ENCODE measurements around the gene BRD3. TPM values are rescaled to one million over a fixed set of nuclear protein-coding genes. Genes with fewer than 3 reads are reported as not detected.

BRD3 gene
- total RNA-seq, 1 donor from 2014 or later = 90.0 TPM

DNA sequence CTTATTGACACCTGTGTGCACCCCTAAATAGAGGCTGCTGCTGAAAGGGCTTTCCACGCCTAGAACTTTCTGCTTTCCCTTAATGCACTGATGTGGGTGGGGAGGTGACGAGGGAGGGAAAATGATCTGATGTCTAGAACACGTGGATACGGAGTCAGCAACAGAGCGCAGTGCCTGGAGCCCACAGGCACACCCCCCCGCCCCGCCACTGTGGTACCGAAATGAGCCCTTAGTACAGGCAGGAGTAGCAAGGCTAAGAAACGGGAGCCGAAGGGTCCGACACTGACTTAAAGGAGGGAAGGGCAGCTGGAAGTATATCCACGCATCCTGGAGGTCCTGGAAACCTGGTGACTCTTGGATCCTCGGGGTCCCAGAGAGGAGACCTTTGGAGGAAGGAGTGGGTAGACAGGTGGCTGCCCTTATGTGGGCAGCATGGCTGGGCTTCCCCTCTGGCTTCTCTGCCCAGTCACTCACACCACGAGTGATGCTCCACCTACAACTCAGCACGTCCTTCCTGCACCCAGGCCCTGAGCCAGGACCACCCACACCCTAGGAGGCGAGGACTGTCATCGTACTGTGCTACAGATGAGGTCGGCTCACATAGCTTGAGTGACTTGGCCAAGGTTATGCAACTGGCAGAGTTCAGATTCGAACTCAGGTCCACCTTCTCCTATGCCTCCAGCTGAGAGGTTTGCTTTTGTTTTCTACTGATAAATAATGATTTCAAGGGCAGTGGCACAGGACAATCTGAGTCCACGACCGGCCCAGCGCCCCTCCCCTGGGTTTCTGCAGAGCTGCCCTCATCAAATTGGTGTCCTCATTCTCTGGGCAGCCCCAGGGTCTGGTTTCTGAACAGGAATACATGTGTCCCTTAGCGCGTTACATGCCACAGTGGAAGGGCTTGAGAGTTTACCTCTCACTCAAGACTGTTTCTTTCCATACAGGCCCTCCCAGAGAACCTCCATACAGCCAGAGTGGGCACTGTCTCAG, 71.0 kb downstream of the BRD3 start:
- no peak overlapping the region for H3K27ac Mint-ChIP-seq
- H3K4me1 Mint-ChIP-seq = peaks cover 7% of the 10 kb centered on the region
- no peak for DNase-seq (ENCODE audit: low spot score in 2 of 2, unreplicated experiment in 2 of 2)
- H3K4me3 Mint-ChIP-seq = no peak overlapping the region
- H3K36me3 Mint-ChIP-seq = no peaks in the 10 kb centered on the region
- H3K9me3 Mint-ChIP-seq = no peaks in the 10 kb centered on the region
- TF ChIP-seq, protein P1, sequence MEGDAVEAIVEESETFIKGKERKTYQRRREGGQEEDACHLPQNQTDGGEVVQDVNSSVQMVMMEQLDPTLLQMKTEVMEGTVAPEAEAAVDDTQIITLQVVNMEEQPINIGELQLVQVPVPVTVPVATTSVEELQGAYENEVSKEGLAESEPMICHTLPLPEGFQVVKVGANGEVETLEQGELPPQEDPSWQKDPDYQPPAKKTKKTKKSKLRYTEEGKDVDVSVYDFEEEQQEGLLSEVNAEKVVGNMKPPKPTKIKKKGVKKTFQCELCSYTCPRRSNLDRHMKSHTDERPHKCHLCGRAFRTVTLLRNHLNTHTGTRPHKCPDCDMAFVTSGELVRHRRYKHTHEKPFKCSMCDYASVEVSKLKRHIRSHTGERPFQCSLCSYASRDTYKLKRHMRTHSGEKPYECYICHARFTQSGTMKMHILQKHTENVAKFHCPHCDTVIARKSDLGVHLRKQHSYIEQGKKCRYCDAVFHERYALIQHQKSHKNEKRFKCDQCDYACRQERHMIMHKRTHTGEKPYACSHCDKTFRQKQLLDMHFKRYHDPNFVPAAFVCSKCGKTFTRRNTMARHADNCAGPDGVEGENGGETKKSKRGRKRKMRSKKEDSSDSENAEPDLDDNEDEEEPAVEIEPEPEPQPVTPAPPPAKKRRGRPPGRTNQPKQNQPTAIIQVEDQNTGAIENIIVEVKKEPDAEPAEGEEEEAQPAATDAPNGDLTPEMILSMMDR (IDR thresholded peaks at IDR 0.05; ENCODE audit: unreplicated experiment) = no peak
- peaks cover 16% of the 10 kb centered on the region for H3K27me3 Mint-ChIP-seq (ENCODE audit: low read depth)

DNA sequence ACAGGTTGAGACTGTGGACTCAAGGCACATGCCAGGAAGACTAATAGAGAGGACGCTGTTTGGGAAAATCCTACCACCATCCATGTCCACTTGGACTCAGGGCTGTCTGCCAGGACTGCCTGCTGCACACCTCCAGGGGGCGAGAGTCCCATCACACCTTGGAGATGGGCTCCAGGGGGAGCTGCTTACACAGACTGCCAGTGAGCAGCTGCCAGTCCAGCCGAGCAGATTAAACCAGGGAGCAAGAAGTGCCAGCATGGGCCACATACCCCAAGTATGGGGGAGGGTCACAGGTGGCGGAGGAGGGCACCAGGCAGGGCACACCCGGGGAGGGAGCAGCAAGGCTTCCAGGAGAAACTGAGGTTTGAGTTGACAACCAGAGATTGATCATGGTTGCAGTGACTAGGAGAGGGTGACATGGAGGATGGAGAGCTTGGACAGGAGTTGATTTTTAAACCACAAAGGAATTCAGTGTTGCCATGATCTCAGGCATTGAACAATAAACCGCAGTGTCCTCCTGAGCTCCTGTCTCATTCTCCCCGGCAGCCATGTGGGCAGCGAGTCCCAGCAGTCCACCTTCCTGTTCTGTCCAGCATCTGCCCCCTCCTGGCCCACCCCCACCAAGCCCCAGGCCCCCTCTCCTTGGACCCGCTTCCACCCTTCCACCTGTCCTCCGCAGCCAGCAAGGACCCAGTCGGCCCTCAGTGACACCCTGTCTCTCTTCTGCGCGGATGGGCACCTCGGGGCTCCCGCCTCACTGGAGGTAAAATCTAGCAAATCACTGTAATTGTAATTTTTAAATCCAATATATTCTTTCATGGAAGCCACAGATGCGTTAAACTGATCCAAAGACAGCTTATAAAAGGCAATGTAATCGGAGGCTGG, 72.6 kb downstream of the BRD3 start:
- peaks cover 13% of the 10 kb centered on the region for H3K27me3 Mint-ChIP-seq (ENCODE audit: low read depth)
- TF ChIP-seq, protein P1 (IDR thresholded peaks at IDR 0.05; ENCODE audit: unreplicated experiment) = no peak
- H3K9me3 Mint-ChIP-seq = no peaks in the 10 kb centered on the region
- no peaks in the 10 kb centered on the region for H3K36me3 Mint-ChIP-seq
- peaks cover 15% of the 10 kb centered on the region for H3K4me1 Mint-ChIP-seq
- DNase-seq (ENCODE audit: low spot score in 2 of 2, unreplicated experiment in 2 of 2) = no peak
- H3K4me3 Mint-ChIP-seq = no peak overlapping the region
- no peak overlapping the region for H3K27ac Mint-ChIP-seq

- peak overlapping the region; percentile 71 for H3K4me3 Mint-ChIP-seq
- H3K27me3 Mint-ChIP-seq (ENCODE audit: low read depth) = peaks cover 10% of the 10 kb centered on the region
- no peaks in the 10 kb centered on the region for H3K9me3 Mint-ChIP-seq
- peak overlapping the region; percentile 16 for H3K27ac Mint-ChIP-seq
- peak; percentile 69 to 94 for DNase-seq (ENCODE audit: low spot score in 2 of 2, unreplicated experiment in 2 of 2)
- TF ChIP-seq, protein P1 (IDR thresholded peaks at IDR 0.05; ENCODE audit: unreplicated experiment) = peak; percentile 97
- H3K36me3 Mint-ChIP-seq = no peaks in the 10 kb centered on the region
- peaks cover 22% of the 10 kb centered on the region for H3K4me1 Mint-ChIP-seq
Observed at GRCh38 chr9:133994353-133995011, 73.3 kb downstream of the BRD3 start.

- peak overlapping the region; percentile 71 for H3K4me3 Mint-ChIP-seq
- peaks cover 8% of the 10 kb centered on the region for H3K27me3 Mint-ChIP-seq (ENCODE audit: low read depth)
- peak overlapping the region; percentile 39 for H3K27ac Mint-ChIP-seq
- H3K36me3 Mint-ChIP-seq = no peaks in the 10 kb centered on the region
- no peak for DNase-seq (ENCODE audit: low spot score in 2 of 2, unreplicated experiment in 2 of 2)
- H3K9me3 Mint-ChIP-seq = no peaks in the 10 kb centered on the region
- peaks cover 23% of the 10 kb centered on the region for H3K4me1 Mint-ChIP-seq
- TF ChIP-seq, protein P1 (IDR thresholded peaks at IDR 0.05; ENCODE audit: unreplicated experiment) = no peak
Observed at GRCh38 chr9:133993635-133994253, 74.1 kb downstream of the BRD3 start.
